Endothelial cell of umbilical vein (primary cell): ENCODE data around the gene IKZF1. TPM values are rescaled to one million over a fixed set of nuclear protein-coding genes. Genes with fewer than 3 reads are reported as not detected.

Source experiments
- BruUV-seq: library from RNA; stranded (reverse); fragments of 400-500 nt; replicated peaks from 2 replicates; lab custom pipeline; 2021; lab: Mats Ljungman, UMichigan
- CTCF ChIA-PET: fragments of 300-600, 350-600 bp; sonication (Branson Sonifier 250); formaldehyde crosslinking; loops from one replicate; lab custom pipeline; 2021; ENCODE audit warnings: antibody characterized with exemption, inconsistent platforms; lab: Charles Lee
- POLR2A ChIA-PET: fragments of 300-600, 350-600 bp; sonication (Branson Sonifier 250); formaldehyde crosslinking; loops from one replicate; lab custom pipeline; 2021; ENCODE audit warnings: antibody characterized with exemption, inconsistent platforms; lab: Charles Lee
- DNase-seq: peaks from one replicate; pipeline ENCODE4 v3.0.0-alpha.2; 2011; ENCODE audit warnings: low read depth, low spot score
- FAIRE-seq: peaks from 2 replicates; lab custom pipeline; 2011; peaks lifted over from hg19 to GRCh38; lab: Jason Lieb, UNC
- H2AFZ ChIP-seq: 2 replicates; pipeline ENCODE4 v1.6.0; 2012; ENCODE audit warnings: low read depth, low read length, control low read depth, inconsistent platforms
- H3K27ac ChIP-seq: 2 replicates; pipeline ENCODE4 v1.5.1; 2011; ENCODE audit warnings: low read depth, mild to moderate bottlenecking, control low read depth, low read length, moderate library complexity; ENCODE audit not compliant: insufficient read depth
- H3K27me3 ChIP-seq, 2 experiments: 2 replicates each; pipeline versions ENCODE4 v1.6.0 to v1.6.1; 2011; ENCODE audit warnings: low read length in 2 of 2, mixed read lengths in 1 of 2; ENCODE audit not compliant: control insufficient read depth in 2 of 2, insufficient read depth in 2 of 2
- H3K36me3 ChIP-seq, 2 experiments: 2 replicates in 1 of 2; 3 replicates in 1 of 2; pipeline ENCODE4 v1.5.1; 2011; ENCODE audit warnings: low read length in 2 of 2, mild to moderate bottlenecking in 1 of 2, moderate library complexity in 1 of 2; ENCODE audit not compliant: control insufficient read depth in 2 of 2, insufficient read depth in 2 of 2; ENCODE audit errors: extremely low read depth in 1 of 2
- H3K4me1 ChIP-seq: 3 replicates; pipeline ENCODE4 v1.5.1; 2011; ENCODE audit warnings: mild to moderate bottlenecking, low read length; ENCODE audit not compliant: control insufficient read depth, insufficient read depth; ENCODE audit errors: extremely low read depth
- H3K4me2 ChIP-seq: 2 replicates; pipeline ENCODE4 v1.6.1; 2011; ENCODE audit warnings: low read length, control low read depth, mixed read lengths; ENCODE audit not compliant: insufficient read depth
- H3K4me3 ChIP-seq, 3 experiments: fragments of 200-600 bp in 1 of 3; sonication (generic), shearing (Covaris generic) in 1 of 3; replicated peaks in 1 of 3; 2 replicates each; pipeline ENCODE4 v1.5.1; 2011 to 2016; ENCODE audit warnings: control low read depth in 3 of 3, low read length in 3 of 3, mild to moderate bottlenecking in 2 of 3, inconsistent platforms in 1 of 3, low read depth in 1 of 3, moderate library complexity in 1 of 3; ENCODE audit not compliant: insufficient read depth in 1 of 3
- H3K79me2 ChIP-seq: 2 replicates; pipeline ENCODE4 v1.6.0; 2012; ENCODE audit warnings: low read length, inconsistent platforms; ENCODE audit not compliant: control insufficient read depth, insufficient read depth
- H3K9ac ChIP-seq: replicated peaks from 2 replicates; pipeline ENCODE3; 2011; ENCODE audit warnings: low read length, control low read depth; ENCODE audit not compliant: insufficient read depth; ENCODE audit errors: extremely low read depth
- H3K9me1 ChIP-seq: replicated peaks from 3 replicates; pipeline ENCODE4 v1.6.0; 2011; ENCODE audit warnings: mild to moderate bottlenecking, low read length; ENCODE audit not compliant: control insufficient read depth, insufficient read depth; ENCODE audit errors: extremely low read depth
- H3K9me3 ChIP-seq: replicated peaks from 2 replicates; pipeline ENCODE4 v1.5.1; 2012; ENCODE audit warnings: low read length, inconsistent platforms; ENCODE audit not compliant: control insufficient read depth, insufficient read depth
- H4K20me1 ChIP-seq: replicated peaks from 2 replicates; pipeline ENCODE3; 2011; ENCODE audit warnings: mild to moderate bottlenecking, low read length; ENCODE audit not compliant: control insufficient read depth, insufficient read depth; ENCODE audit errors: extremely low read depth
- EZH2 ChIP-seq: IDR thresholded peaks from 2 replicates; pipeline ENCODE4 v1.6.1; 2012; ENCODE audit warnings: borderline replicate concordance, low read depth, mild to moderate bottlenecking, moderate library complexity, low read length, inconsistent platforms; ENCODE audit not compliant: severe bottlenecking
- FOS ChIP-seq: IDR thresholded peaks from 2 replicates; pipeline ENCODE4 v1.6.1; 2011; ENCODE audit warnings: mild to moderate bottlenecking, low read length, moderate library complexity, borderline replicate concordance; ENCODE audit not compliant: insufficient read depth
- GATA2 ChIP-seq: IDR thresholded peaks from 2 replicates; pipeline ENCODE4 v1.7.0; 2011; ENCODE audit warnings: low read depth, mild to moderate bottlenecking, moderate library complexity, mixed read lengths, low read length; ENCODE audit not compliant: insufficient read length, insufficient read depth
- JUN ChIP-seq: IDR thresholded peaks from 2 replicates; pipeline ENCODE4 v1.6.1; 2011; ENCODE audit warnings: borderline replicate concordance, low read depth; ENCODE audit not compliant: insufficient read length, insufficient read depth
- MYC ChIP-seq: IDR thresholded peaks from one replicate; pipeline ENCODE4 v1.6.1; 2011; ENCODE audit warnings: mild to moderate bottlenecking, low read depth, low read length
- POLR2A ChIP-seq: IDR thresholded peaks from 2 replicates; pipeline ENCODE4 v1.6.1; 2012; ENCODE audit warnings: low read depth, mild to moderate bottlenecking, control low read depth, low read length
- POLR2AphosphoS5 ChIP-seq: IDR thresholded peaks from 2 replicates; pipeline ENCODE4 v1.6.1; 2012; ENCODE audit warnings: low read depth, mild to moderate bottlenecking, control low read depth, low read length, moderate library complexity; ENCODE audit not compliant: insufficient read depth
- dilution Hi-C: fragments of 300-500 bp; cut with MboI; formaldehyde crosslinking; loops from one replicate; pipeline ENCODE4 v1.15.0; 2019; ENCODE audit warnings: low sequenced_read_pairs; ENCODE audit not compliant: extremely low pct_ligation_motif_present
- intact Hi-C: fragments of 100-400 bp; cut with micrococcal nuclease; formaldehyde crosslinking; loops from one replicate; pipeline ENCODE4 v1.10.0; 2022
- polyA plus RNA-seq, 4 experiments: library from polyadenylated mRNA; depleted of rRNA in 3 of 4; stranded (reverse) in 3 of 4; unstranded in 1 of 4; fragments of >200 nt; gene quantifications; 2 replicates each; pipeline versions ENCODE4 v1.2.1 to v1.2.3, GENCODE V29; 2011 to 2012; ENCODE audit warnings: missing spikeins in 1 of 4
- total RNA-seq: library from RNA; stranded (reverse); gene quantifications from 2 replicates; pipeline ENCODE4 v1.2.3, GENCODE V29; 2021
- TF ChIP-seq, protein P1 (sequence below): IDR thresholded peaks from 2 replicates; pipeline ENCODE4 v1.6.1; 2011; ENCODE audit not compliant: insufficient read depth, insufficient read length
- TF ChIP-seq, protein P2 (sequence below), 2 donors: IDR thresholded peaks; 1 replicate in 1 of 2; 2 replicates in 1 of 2; pipeline ENCODE4 v1.5.1; 2011; ENCODE audit warnings: low read length in 2 of 2, mild to moderate bottlenecking in 2 of 2, moderate library complexity in 2 of 2, control low read depth in 1 of 2, inconsistent platforms in 1 of 2, low read depth in 1 of 2; ENCODE audit not compliant: insufficient read depth in 1 of 2; ENCODE audit errors: extremely low read depth in 1 of 2

IKZF1 gene
- total and polyA plus RNA-seq, 2 donors (not counting 3 experiments of a cell fraction or from before 2014, with no cell fraction given) = 0.01 to 0.20 TPM

DNA sequence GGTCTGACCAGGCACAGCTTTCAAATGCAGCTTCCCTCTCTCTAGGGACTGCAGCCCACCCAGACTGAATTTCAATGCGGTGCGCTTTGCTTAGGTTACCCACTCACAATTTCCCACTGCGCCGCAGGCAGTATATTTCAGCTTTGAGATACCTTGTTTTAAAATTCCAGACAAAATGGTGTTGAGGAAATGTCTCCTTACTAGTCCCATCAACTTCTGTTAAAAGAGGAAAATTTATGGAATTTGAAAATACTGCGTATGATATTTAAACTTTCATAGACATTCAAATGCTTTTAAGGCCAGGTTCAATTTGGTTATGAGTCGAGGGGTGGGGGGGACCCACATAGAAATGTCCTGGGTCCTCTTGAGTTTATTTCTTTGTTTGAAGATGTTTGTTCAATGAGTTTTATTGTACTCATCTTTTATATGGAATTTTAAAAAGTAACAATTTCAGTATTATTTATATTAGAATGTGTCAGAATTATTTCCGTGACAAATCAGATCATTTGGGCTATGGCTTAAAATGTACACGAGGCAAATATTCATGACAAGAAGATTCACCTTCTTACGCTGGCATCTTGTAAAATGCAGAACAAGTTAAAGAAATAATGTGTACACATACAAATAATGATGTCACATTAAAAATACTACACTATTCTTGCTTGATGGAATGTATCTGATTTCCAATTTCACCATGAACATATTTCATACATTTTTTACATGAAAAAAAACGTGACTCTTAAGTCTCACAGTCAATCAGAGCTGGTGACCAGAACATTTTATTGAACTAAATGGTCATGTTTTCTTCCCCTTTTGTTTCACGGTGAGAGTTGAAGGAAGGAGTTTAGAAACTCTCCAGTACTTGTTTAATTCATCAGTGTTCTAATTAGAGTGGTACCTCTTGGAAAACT lies 1.3 kb downstream of the IKZF1 start:
- BruUV-seq = no TSS peak
- CTCF ChIA-PET = interaction anchor here (0.8 kb wide), 1 partner anchor 9 kb away, joined by 3 read pairs; no protein-coding TSS in a partner anchor

More for the DNA sequence above, 1.3 kb downstream of the IKZF1 start:
- TF ChIP-seq, protein P1, sequence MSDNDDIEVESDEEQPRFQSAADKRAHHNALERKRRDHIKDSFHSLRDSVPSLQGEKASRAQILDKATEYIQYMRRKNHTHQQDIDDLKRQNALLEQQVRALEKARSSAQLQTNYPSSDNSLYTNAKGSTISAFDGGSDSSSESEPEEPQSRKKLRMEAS = no peak
- no peak for TF ChIP-seq JUN
- TF ChIP-seq, protein P2, sequence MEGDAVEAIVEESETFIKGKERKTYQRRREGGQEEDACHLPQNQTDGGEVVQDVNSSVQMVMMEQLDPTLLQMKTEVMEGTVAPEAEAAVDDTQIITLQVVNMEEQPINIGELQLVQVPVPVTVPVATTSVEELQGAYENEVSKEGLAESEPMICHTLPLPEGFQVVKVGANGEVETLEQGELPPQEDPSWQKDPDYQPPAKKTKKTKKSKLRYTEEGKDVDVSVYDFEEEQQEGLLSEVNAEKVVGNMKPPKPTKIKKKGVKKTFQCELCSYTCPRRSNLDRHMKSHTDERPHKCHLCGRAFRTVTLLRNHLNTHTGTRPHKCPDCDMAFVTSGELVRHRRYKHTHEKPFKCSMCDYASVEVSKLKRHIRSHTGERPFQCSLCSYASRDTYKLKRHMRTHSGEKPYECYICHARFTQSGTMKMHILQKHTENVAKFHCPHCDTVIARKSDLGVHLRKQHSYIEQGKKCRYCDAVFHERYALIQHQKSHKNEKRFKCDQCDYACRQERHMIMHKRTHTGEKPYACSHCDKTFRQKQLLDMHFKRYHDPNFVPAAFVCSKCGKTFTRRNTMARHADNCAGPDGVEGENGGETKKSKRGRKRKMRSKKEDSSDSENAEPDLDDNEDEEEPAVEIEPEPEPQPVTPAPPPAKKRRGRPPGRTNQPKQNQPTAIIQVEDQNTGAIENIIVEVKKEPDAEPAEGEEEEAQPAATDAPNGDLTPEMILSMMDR (IDR thresholded peaks at IDR 0.05; ENCODE audit: extremely low read depth in 1 of 2, insufficient read depth in 1 of 2, low read depth in 1 of 2, low read length in 2 of 2) = no peak
- TF ChIP-seq POLR2A = no peak
- TF ChIP-seq GATA2 = no peak
- TF ChIP-seq POLR2AphosphoS5 = no peak
- TF ChIP-seq MYC = no peak
- TF ChIP-seq FOS = no peak
- no peak for TF ChIP-seq EZH2
- Histone ChIP-seq H3K9me3 (no peaks in the 10 kb centered on the region), H3K9me1 (no peaks in the 10 kb centered on the region), H4K20me1 (no peaks in the 10 kb centered on the region), H3K4me1 (no peaks in the 10 kb centered on the region), H3K4me3 (no peak overlapping the region), H3K36me3 (no peaks in the 10 kb centered on the region), H2AFZ (no peak overlapping the region), H3K27ac (no peak overlapping the region), H3K79me2 (no peaks in the 10 kb centered on the region), H3K4me2 (no peak overlapping the region), H3K27me3 (peaks cover 40 to 60% of the 10 kb centered on the region in 2 experiments), H3K9ac (no peak overlapping the region)
- POLR2A ChIA-PET = no interaction called here
- no peak for FAIRE-seq
- DNase-seq = no peak
- dilution Hi-C loops = no loop called here
- intact Hi-C loops = loop anchor here (10.0 kb wide), 1 partner anchor 59 kb away; no protein-coding TSS in a partner anchor
